ENCODE data around the gene CEP192. TPM values are rescaled to one million over a fixed set of nuclear protein-coding genes. Genes with fewer than 3 reads are reported as not detected.

CEP192 gene
- total and polyA plus RNA-seq, 2 of the 13 experiments (the other 11 are each of a cell fraction or from before 2014, with no cell fraction given) = 15.3 to 24.7 TPM

DNA sequence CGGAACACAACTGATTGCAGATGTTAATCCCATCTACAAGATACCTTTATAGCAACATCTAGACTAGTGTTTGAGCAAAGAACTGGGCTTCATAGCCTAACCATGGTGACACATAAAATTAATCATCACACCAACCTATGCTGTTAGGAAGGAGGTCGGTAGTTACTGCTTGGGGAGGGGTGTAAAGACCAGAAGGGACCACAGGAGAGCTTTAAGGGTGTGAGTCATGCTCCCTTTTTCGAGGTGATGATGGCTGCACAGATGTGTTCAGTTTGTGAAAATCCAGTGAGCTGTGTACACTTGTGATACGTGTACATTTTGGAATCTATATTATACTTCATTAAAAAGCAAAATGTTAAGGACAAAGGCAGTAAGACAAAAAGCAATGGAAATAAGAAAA is 47.9 kb upstream of the CEP192 start:
- Histone ChIP-seq H3K9ac (ENCODE audit: insufficient read depth, low read depth, low read length) (no peak overlapping the region), H3K79me2 (ENCODE audit: insufficient read depth, low read length) (peaks cover 7% of the 10 kb centered on the region), H2AFZ (ENCODE audit: low read length) (no peak overlapping the region), H3K4me1 (ENCODE audit: insufficient read depth, low read length) (peaks cover 17% of the 10 kb centered on the region), H3K4me3 (replicated peaks in 1 of 3; ENCODE audit: insufficient read depth in 1 of 3, low read depth in 2 of 3, low read length in 3 of 3) (no peak overlapping the region), H3K4me2 (ENCODE audit: low read depth, low read length) (no peak overlapping the region), H3K9me3 (ENCODE audit: low read length) (no peaks in the 10 kb centered on the region), H4K20me1 (ENCODE audit: insufficient read depth, low read length) (no peaks in the 10 kb centered on the region), H3K36me3 (replicated peaks in 1 of 2; ENCODE audit: control insufficient read depth in 1 of 2, insufficient read depth in 2 of 2, low read length in 2 of 2) (no peaks in the 10 kb centered on the region), H3K27me3 (ENCODE audit: control insufficient read depth in 1 of 2, insufficient read depth in 2 of 2, low read length in 2 of 2) (no peaks in the 10 kb centered on the region; a peak in 1 of 5 replicates), H3K27ac (ENCODE audit: extremely low read length, insufficient read depth, low read length) (no peak overlapping the region)
- CTCF ChIA-PET (ENCODE audit: low intra/inter-chr PET ratio, low total read pairs) = no interaction called here
- POLR2A ChIA-PET = interaction anchor here (1.0 kb wide), 1 partner anchor 60 kb away, joined by 3 read pairs; no protein-coding TSS in a partner anchor
- in situ Hi-C loops (cut with HindIII; ENCODE audit: extremely low pct_ligation_motif_present, low pct_unique_long_range_greater_than_20kb) (loop anchor here (25.0 kb wide), 1 partner anchor 556 kb away; the partner anchor contains the start of gene AFG3L2), intact Hi-C loops (cut with micrococcal nuclease; ENCODE audit: unreplicated experiment) (loop anchor here (10.0 kb wide), 1 partner anchor 568 kb away; the partner anchor contains the start of gene AFG3L2)
- no peak for TF ChIP-seq FOXA1 (IDR thresholded peaks at IDR 0.05)
- no peak for TF ChIP-seq FOXA1 (CRISPR knock-in tag; IDR thresholded peaks at IDR 0.05)
- no peak for TF ChIP-seq MTA3 (CRISPR knock-in tag; IDR thresholded peaks at IDR 0.05)
- no peak for TF ChIP-seq PTBP1 (IDR thresholded peaks at IDR 0.05; ENCODE audit: low read depth, low read length, poor library complexity, severe bottlenecking)
- TF ChIP-seq, protein P1, sequence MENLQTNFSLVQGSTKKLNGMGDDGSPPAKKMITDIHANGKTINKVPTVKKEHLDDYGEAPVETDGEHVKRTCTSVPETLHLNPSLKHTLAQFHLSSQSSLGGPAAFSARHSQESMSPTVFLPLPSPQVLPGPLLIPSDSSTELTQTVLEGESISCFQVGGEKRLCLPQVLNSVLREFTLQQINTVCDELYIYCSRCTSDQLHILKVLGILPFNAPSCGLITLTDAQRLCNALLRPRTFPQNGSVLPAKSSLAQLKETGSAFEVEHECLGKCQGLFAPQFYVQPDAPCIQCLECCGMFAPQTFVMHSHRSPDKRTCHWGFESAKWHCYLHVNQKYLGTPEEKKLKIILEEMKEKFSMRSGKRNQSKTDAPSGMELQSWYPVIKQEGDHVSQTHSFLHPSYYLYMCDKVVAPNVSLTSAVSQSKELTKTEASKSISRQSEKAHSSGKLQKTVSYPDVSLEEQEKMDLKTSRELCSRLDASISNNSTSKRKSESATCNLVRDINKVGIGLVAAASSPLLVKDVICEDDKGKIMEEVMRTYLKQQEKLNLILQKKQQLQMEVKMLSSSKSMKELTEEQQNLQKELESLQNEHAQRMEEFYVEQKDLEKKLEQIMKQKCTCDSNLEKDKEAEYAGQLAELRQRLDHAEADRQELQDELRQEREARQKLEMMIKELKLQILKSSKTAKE (CRISPR knock-in tag; IDR thresholded peaks at IDR 0.05; ENCODE audit: borderline replicate concordance) = no peak
- 38% methylated on average over 4 of the region's 4 CpGs for WGBS (ENCODE audit: low lambda C conversion rate)
- no peak for ATAC-seq
- no peak for FAIRE-seq
- no peak for DNase-seq (ENCODE audit: low spot score)
- BruUV-seq (replicated peaks) = no TSS peak

DNA sequence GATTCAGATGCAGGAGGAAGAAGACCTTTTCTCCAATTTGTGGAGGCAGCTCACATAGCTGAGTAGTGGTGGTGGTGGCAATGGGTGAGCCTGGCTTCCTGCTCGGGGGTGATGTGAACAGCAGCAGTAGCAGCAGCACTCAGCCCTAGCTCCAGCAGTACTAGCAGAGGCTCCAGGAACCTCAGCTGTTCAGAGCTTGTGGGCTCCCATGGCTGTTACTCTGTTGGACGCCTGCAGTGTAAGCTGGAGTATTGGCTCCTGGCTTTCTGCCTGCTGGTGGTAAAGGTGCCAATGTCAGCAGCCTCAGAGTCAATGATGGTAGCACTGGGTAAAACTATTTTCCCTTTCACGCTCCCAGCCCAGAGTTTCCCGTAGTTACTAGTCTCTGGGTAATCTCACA is 46.5 kb upstream of the CEP192 start:
- Histone ChIP-seq H3K79me2 (ENCODE audit: insufficient read depth, low read length) (peaks cover 17% of the 10 kb centered on the region), H3K4me2 (ENCODE audit: low read depth, low read length) (no peak overlapping the region), H3K9ac (ENCODE audit: insufficient read depth, low read depth, low read length) (no peak overlapping the region), H4K20me1 (ENCODE audit: insufficient read depth, low read length) (no peaks in the 10 kb centered on the region), H3K36me3 (replicated peaks in 1 of 2; ENCODE audit: control insufficient read depth in 1 of 2, insufficient read depth in 2 of 2, low read length in 2 of 2) (peaks cover 0 to 1% of the 10 kb centered on the region in 2 experiments; a peak in 1 of 5 replicates), H3K9me3 (ENCODE audit: low read length) (no peaks in the 10 kb centered on the region), H3K27me3 (ENCODE audit: control insufficient read depth in 1 of 2, insufficient read depth in 2 of 2, low read length in 2 of 2) (no peaks in the 10 kb centered on the region; a peak in 1 of 5 replicates), H3K27ac (ENCODE audit: extremely low read length, insufficient read depth, low read length) (no peak overlapping the region), H2AFZ (ENCODE audit: low read length) (no peak overlapping the region), H3K4me1 (ENCODE audit: insufficient read depth, low read length) (peaks cover 31% of the 10 kb centered on the region), H3K4me3 (replicated peaks in 1 of 3; ENCODE audit: insufficient read depth in 1 of 3, low read depth in 2 of 3, low read length in 3 of 3) (no peak overlapping the region)
- DNase-seq (ENCODE audit: low spot score) (no peak), ATAC-seq (no peak), FAIRE-seq (no peak)
- 73% methylated on average over 3 of the region's 4 CpGs for WGBS (ENCODE audit: low lambda C conversion rate)
- in situ Hi-C loops (cut with HindIII; ENCODE audit: extremely low pct_ligation_motif_present, low pct_unique_long_range_greater_than_20kb) (loop anchor here (25.0 kb wide), 1 partner anchor 557 kb away; the partner anchor contains the start of gene AFG3L2), intact Hi-C loops (cut with micrococcal nuclease; ENCODE audit: unreplicated experiment) (loop anchor here (5.0 to 10.0 kb wide), 3 partner anchors 48 to 570 kb away; partner anchors contain the start of genes AFG3L2 and CEP192)
- ChIA-PET CTCF (ENCODE audit: low intra/inter-chr PET ratio, low total read pairs) (no interaction called here), POLR2A (no interaction called here)
- TF ChIP-seq ZNF557 (CRISPR knock-in tag; IDR thresholded peaks at IDR 0.05) (no peak), MED8 (CRISPR knock-in tag; IDR thresholded peaks at IDR 0.05; ENCODE audit: insufficient replicate concordance) (no peak), JUN (CRISPR knock-in tag; IDR thresholded peaks at IDR 0.05) (no peak), PRDM4 (CRISPR knock-in tag; IDR thresholded peaks at IDR 0.05; ENCODE audit: borderline replicate concordance) (no peak), ZNF713 (CRISPR knock-in tag; IDR thresholded peaks at IDR 0.05) (no peak), EP300 (IDR thresholded peaks at IDR 0.05; ENCODE audit: low read depth in 2 of 2, low read length in 2 of 2) (no peak), EP300 (CRISPR knock-in tag; IDR thresholded peaks at IDR 0.05; ENCODE audit: borderline replicate concordance) (no peak)
- BruUV-seq (replicated peaks) = no TSS peak

Data from HepG2 (cell line).